A549 (cell line): ENCODE results near the gene WASF2.

Experiments used
- CTCF ChIP-seq: fragments of >200 bp; sonication (Bioruptor Twin); formaldehyde crosslinking; IDR thresholded peaks from 3 replicates; pipeline ENCODE4 v1.5.1; 2016
- POLR2A ChIP-seq: IDR thresholded peaks from 2 replicates; pipeline ENCODE4 v1.6.1; 2012; ENCODE audit warnings: mild to moderate bottlenecking, low read length
- RFX5 ChIP-seq: fragments of 450-650 bp; IDR thresholded peaks from 2 replicates; pipeline ENCODE4 v1.7.1; 2014; ENCODE audit warnings: antibody characterized with exemption, mild to moderate bottlenecking, moderate library complexity

GRCh38 chr1:27454610-27455009 lies 35.4 kb downstream of the WASF2 start:
- no peak for TF ChIP-seq POLR2A
- TF ChIP-seq CTCF = no peak
- TF ChIP-seq RFX5 = no peak
